ENCODE measurements around the gene SLC38A5.
"Not testable (repeated sequence)": the region's sequence is repeated elsewhere in the genome, so short reads cannot be mapped to it uniquely, and the experiment has no call there.

The SLC38A5 gene

GRCh38 chrX:48470110-48470832, at the start of gene SLC38A5:
SLC38A5 (minus strand) TSS chrX:48470260; CDS start chrX:48467924, 2,336 bp downstream.
- no peak for DNase-seq (ENCODE audit: extremely low read depth in 1 of 2, low read depth in 1 of 2)

GRCh38 chrX:48519481-48519880, 49.4 kb upstream of the SLC38A5 start:
- DNase-seq (ENCODE audit: extremely low read depth in 1 of 2, low read depth in 1 of 2): not testable (repeated sequence)

- DNase-seq (ENCODE audit: extremely low read depth in 1 of 2, low read depth in 1 of 2): no peak
Measured at GRCh38 chrX:48516987-48517386, 46.9 kb upstream of the SLC38A5 start.

DNA sequence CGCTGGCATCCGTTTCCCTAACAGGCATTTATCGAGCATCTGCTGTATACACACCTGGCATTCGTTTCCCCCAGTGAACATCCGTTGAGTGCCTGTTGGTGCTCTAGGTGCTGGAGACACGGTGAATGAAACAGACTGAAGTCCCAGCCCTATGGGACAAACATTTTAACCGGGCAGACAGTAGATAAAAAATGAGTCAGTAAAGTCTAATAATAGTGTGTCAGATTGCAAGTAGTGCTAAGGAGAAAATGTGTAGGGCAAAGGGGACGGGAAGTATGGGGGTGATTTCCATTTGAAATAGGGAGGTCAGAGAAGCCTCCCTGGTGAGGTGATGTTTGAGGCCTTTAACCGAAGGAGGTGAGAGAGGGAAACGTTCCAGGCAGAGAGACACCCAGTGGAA, 46.2 kb upstream of the SLC38A5 start:
- DNase-seq (ENCODE audit: extremely low read depth in 1 of 2, low read depth in 1 of 2): no peak

GRCh38 chrX:48515842-48516241, 45.8 kb upstream of the SLC38A5 start:
- DNase-seq (ENCODE audit: extremely low read depth in 1 of 2, low read depth in 1 of 2): no peak

GRCh38 chrX:48514868-48515460, 44.9 kb upstream of the SLC38A5 start:
- no peak for DNase-seq (ENCODE audit: extremely low read depth in 1 of 2, low read depth in 1 of 2)

- no peak for DNase-seq (ENCODE audit: extremely low read depth in 1 of 2, low read depth in 1 of 2)
Measured at GRCh38 chrX:48514126-48514806, 44.2 kb upstream of the SLC38A5 start.

GRCh38 chrX:48513670-48514069, 43.6 kb upstream of the SLC38A5 start:
- DNase-seq (ENCODE audit: extremely low read depth in 1 of 2, low read depth in 1 of 2): no peak

- no peak for DNase-seq (ENCODE audit: extremely low read depth in 1 of 2, low read depth in 1 of 2)
Measured at GRCh38 chrX:48512371-48512935, 42.4 kb upstream of the SLC38A5 start.

- DNase-seq (ENCODE audit: extremely low read depth in 1 of 2, low read depth in 1 of 2): no peak
Measured at GRCh38 chrX:48511560-48511959, 41.5 kb upstream of the SLC38A5 start.

DNA sequence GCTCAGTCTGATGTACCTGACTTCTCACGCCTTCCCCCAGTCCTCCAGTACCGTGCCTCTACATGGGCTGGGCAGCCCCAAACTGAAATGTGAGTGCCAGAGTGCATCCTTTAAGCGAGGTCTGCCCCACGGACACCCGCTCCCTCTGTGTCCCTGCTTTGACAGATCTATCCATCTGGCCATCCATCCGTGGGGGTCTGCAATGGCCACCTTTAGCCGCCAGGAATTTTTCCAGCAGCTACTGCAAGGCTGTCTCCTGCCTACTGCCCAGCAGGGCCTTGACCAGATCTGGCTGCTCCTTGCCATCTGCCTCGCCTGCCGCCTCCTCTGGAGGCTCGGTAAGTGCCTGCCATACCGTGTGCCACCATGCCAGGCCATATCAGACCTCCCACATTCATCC, 39.6 kb upstream of the SLC38A5 start:
- no peak for DNase-seq (ENCODE audit: extremely low read depth in 1 of 2, low read depth in 1 of 2)

- DNase-seq (ENCODE audit: extremely low read depth in 1 of 2, low read depth in 1 of 2): no peak
Measured at GRCh38 chrX:48509245-48509590, 39.2 kb upstream of the SLC38A5 start.

GRCh38 chrX:48508400-48509244, 38.6 kb upstream of the SLC38A5 start, which contains the start of gene PORCN:
PORCN (plus strand) TSS chrX:48508992; CDS start chrX:48509821, 829 bp downstream.
- DNase-seq (ENCODE audit: extremely low read depth in 1 of 2, low read depth in 1 of 2): peak; percentile 41 to 67

GRCh38 chrX:48507246-48507645, 37.2 kb upstream of the SLC38A5 start:
- no peak for DNase-seq (ENCODE audit: extremely low read depth in 1 of 2, low read depth in 1 of 2)

- no peak for DNase-seq (ENCODE audit: extremely low read depth in 1 of 2, low read depth in 1 of 2)
Measured at GRCh38 chrX:48505481-48505880, 35.4 kb upstream of the SLC38A5 start.

GRCh38 chrX:48504261-48504660, 34.2 kb upstream of the SLC38A5 start:
- no peak for DNase-seq (ENCODE audit: extremely low read depth in 1 of 2, low read depth in 1 of 2)

DNA sequence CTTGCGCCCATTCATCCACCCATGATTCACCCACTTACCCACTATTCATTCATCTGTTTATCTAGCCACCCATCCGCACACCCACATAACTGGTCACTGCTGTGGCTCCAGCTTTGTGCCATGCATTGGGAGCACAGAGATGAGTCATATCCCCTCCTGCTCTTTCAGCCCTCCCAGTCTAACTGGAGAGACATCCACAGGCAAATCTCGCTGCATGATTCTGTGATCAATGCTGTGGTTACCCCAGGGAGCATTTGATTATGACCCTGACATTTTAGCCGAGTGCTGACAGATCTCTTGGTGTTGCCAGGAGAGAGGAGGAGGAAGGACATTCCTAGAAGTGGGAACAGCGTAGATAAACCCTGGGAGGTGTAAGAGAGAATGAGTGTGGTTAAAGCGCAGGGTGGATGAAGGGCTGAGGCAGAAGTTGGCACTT, 28.3 kb upstream of the SLC38A5 start:
- no peak for DNase-seq (ENCODE audit: extremely low read depth in 1 of 2, low read depth in 1 of 2)

DNA sequence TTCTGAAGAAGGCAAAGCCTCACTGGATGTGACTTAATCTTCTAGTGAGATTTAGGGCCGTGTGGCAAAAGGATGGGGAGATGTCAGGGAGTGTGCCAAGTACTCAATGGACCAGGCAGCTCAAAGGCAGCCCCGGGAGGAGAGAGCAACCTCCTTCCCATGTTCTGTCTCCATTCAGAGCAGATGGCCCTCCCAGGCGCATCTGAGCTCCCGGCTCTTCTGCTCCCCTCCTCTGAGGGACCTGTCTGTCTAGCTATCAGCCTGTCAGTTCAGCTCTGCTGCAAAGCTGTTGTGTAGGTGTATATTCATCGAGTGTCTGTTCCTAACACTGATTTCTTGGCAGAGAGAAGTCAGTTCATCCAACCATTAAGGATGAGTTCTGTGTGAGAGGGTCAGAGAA, 27.8 kb upstream of the SLC38A5 start:
- no peak for DNase-seq (ENCODE audit: extremely low read depth in 1 of 2, low read depth in 1 of 2)

- DNase-seq (ENCODE audit: extremely low read depth in 1 of 2, low read depth in 1 of 2): no peak
Measured at GRCh38 chrX:48496660-48497059, 26.6 kb upstream of the SLC38A5 start.

DNA sequence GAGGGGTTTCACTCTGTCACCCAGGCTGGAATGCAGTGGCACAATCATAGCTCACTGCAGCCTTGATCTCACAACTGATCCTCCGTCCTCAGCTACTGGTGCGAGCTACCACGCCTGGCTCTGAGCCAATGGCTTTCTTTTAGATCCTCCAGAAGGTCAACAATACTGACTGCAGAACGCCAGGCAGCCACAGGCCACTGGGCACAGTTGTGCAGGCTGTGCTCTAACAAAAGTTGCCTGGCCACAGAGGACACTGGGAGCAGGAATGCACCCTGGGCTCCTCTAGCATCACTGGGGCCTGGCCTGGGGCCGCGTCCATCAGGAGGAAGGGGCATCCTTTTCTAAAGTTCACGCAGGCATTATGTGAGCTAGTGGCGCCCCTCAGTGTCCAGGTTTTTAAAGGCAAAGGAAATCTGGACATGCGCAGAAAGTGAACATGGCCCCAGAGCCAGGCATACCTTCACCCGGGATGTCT, 23.9 kb upstream of the SLC38A5 start:
- no peak for DNase-seq (ENCODE audit: extremely low read depth in 1 of 2, low read depth in 1 of 2)
